NCI-H128 (cell line): ENCODE data around the gene MPZL1.
A peak's percentile ranks its signal among the peaks of the same experiment; 100 is the strongest.
"Not testable (repeated sequence)": the region's sequence is repeated elsewhere in the genome, so short reads cannot be mapped to it uniquely, and the experiment has no call there.

Experiments used
- DNase-seq: peaks from one replicate; lab custom pipeline; 2025; ENCODE audit not compliant: unreplicated experiment; lab: John Stamatoyannopoulos, UW

The MPZL1 gene

GRCh38 chr1:167718914-167719691, 2.7 kb upstream of the MPZL1 start:
- no peak for DNase-seq

GRCh38 chr1:167719715-167720421, 1.9 kb upstream of the MPZL1 start:
- DNase-seq, result not testable (repeated sequence)

GRCh38 chr1:167720965-167721616, 691 bp upstream of the MPZL1 start:
- DNase-seq, result no peak

GRCh38 chr1:167722152-167722869, 529 bp downstream of the MPZL1 start:
- DNase-seq, result peak; percentile 38

GRCh38 chr1:167722870-167723251, 1.1 kb downstream of the MPZL1 start:
- no peak for DNase-seq

- no peak for DNase-seq
These were observed 2.0 kb downstream of the MPZL1 start for GRCh38 chr1:167723707-167724323.

- no peak for DNase-seq
These were observed 4.2 kb downstream of the MPZL1 start for GRCh38 chr1:167726008-167726407.

- DNase-seq, result no peak
These were observed 7.1 kb downstream of the MPZL1 start for GRCh38 chr1:167728818-167729410.

GRCh38 chr1:167734227-167734626, 12.4 kb downstream of the MPZL1 start:
- no peak for DNase-seq

GRCh38 chr1:167734841-167735240, 13.1 kb downstream of the MPZL1 start:
- no peak for DNase-seq

GRCh38 chr1:167737169-167737568, 15.4 kb downstream of the MPZL1 start:
- no peak for DNase-seq

- no peak for DNase-seq
These were observed 16.4 kb downstream of the MPZL1 start for GRCh38 chr1:167738158-167738557.

GRCh38 chr1:167739752-167740151, 18.0 kb downstream of the MPZL1 start:
- DNase-seq, result no peak

GRCh38 chr1:167741103-167741502, 19.3 kb downstream of the MPZL1 start:
- not testable (repeated sequence) for DNase-seq

GRCh38 chr1:167742392-167743057, 20.7 kb downstream of the MPZL1 start:
- not testable (repeated sequence) for DNase-seq

- no peak for DNase-seq
These were observed 23.1 kb downstream of the MPZL1 start for GRCh38 chr1:167744901-167745300.

GRCh38 chr1:167746013-167746672, 24.4 kb downstream of the MPZL1 start:
- no peak for DNase-seq

GRCh38 chr1:167746988-167747655, 25.3 kb downstream of the MPZL1 start:
- no peak for DNase-seq

GRCh38 chr1:167747988-167748387, 26.2 kb downstream of the MPZL1 start:
- no peak for DNase-seq
